Activated T-helper 1 cell treated with anti-CD3 and anti-CD28 coated beads, Interleukin-12 subunit alpha, Interleukin-12 subunit beta, Interleukin-2, Interleukin-4 antibody, amounts not matched to agents 30 ng/mL and 10 ng/mL and 1 ng/mL, durations not matched to agents 14 hours and 24 hours and 36 hours (primary cell): ENCODE data around the gene CRTC1. TPM values are rescaled to one million over a fixed set of nuclear protein-coding genes. Genes with fewer than 3 reads are reported as not detected.

Experiments used
- DNase-seq: peaks from one replicate; pipeline ENCODE4 v3.0.0; 2021; ENCODE audit warnings: low spot score
- H3K27ac Mint-ChIP-seq: one replicate; pipeline ENCODE4 v1.8.0; 2021; ENCODE audit warnings: mild to moderate bottlenecking, mixed read lengths
- H3K27me3 Mint-ChIP-seq: one replicate; pipeline ENCODE4 v1.8.0; 2022; ENCODE audit warnings: mild to moderate bottlenecking, moderate library complexity, mixed read lengths; ENCODE audit not compliant: insufficient read depth
- H3K36me3 Mint-ChIP-seq: one replicate; pipeline ENCODE4 v1.8.0; 2021; ENCODE audit warnings: low read depth, mixed read lengths
- H3K4me1 Mint-ChIP-seq: one replicate; pipeline ENCODE4 v1.8.0; 2021; ENCODE audit warnings: low read depth, mixed read lengths
- H3K4me3 Mint-ChIP-seq: one replicate; pipeline ENCODE4 v1.8.0; 2021; ENCODE audit warnings: mild to moderate bottlenecking, moderate library complexity, mixed read lengths
- H3K9me3 Mint-ChIP-seq: one replicate; pipeline ENCODE4 v1.8.0; 2021; ENCODE audit warnings: mixed read lengths
- intact Hi-C: fragments of 100-400 bp; cut with micrococcal nuclease; formaldehyde crosslinking; loops from one replicate; pipeline ENCODE4 v1.15.1; 2024
- total RNA-seq: library from RNA; stranded (reverse); gene quantifications from 2 replicates; pipeline ENCODE4 v1.2.3, GENCODE V29; 2022

CRTC1 gene
- total RNA-seq, 1 donor from 2014 or later, result 6.1 TPM

GRCh38 chr19:18781885-18782527, 98.5 kb downstream of the CRTC1 start:
- Mint-ChIP-seq H3K27ac (no peak overlapping the region), H3K9me3 (no peaks in the 10 kb centered on the region), H3K4me1 (peaks cover 4% of the 10 kb centered on the region), H3K36me3 (no peaks in the 10 kb centered on the region), H3K27me3 (peaks cover 13% of the 10 kb centered on the region), H3K4me3 (no peak overlapping the region)
- intact Hi-C loops, result no loop called here
- no peak for DNase-seq

- H3K9me3 Mint-ChIP-seq, result no peaks in the 10 kb centered on the region
- H3K27ac Mint-ChIP-seq, result no peak overlapping the region
- no peak overlapping the region for H3K4me3 Mint-ChIP-seq
- intact Hi-C loops, result no loop called here
- peaks cover 20% of the 10 kb centered on the region for H3K27me3 Mint-ChIP-seq
- DNase-seq, result no peak
- no peaks in the 10 kb centered on the region for H3K36me3 Mint-ChIP-seq
- peaks cover 4% of the 10 kb centered on the region for H3K4me1 Mint-ChIP-seq
These were observed 99.2 kb downstream of the CRTC1 start for GRCh38 chr19:18782559-18783225.

- Mint-ChIP-seq H3K4me1 (peaks cover 6% of the 10 kb centered on the region), H3K27ac (no peak overlapping the region), H3K4me3 (no peak overlapping the region), H3K9me3 (no peaks in the 10 kb centered on the region), H3K27me3 (peaks cover 23% of the 10 kb centered on the region), H3K36me3 (no peaks in the 10 kb centered on the region)
- no peak for DNase-seq
- intact Hi-C loops, result loop anchor here (2.0 kb wide), 1 partner anchor 175 kb away; no protein-coding TSS in a partner anchor
These were observed 100.7 kb downstream of the CRTC1 start for GRCh38 chr19:18783958-18784785.

GRCh38 chr19:18784786-18785120, 101.3 kb downstream of the CRTC1 start:
- Mint-ChIP-seq H3K27me3 (peaks cover 29% of the 10 kb centered on the region), H3K9me3 (no peaks in the 10 kb centered on the region), H3K4me1 (peaks cover 9% of the 10 kb centered on the region), H3K27ac (no peak overlapping the region), H3K36me3 (peaks cover 1% of the 10 kb centered on the region), H3K4me3 (no peak overlapping the region)
- intact Hi-C loops, result loop anchor here (1.0 to 5.0 kb wide), 3 partner anchors 48 to 176 kb away; partner anchors contain the start of gene UPF1
- no peak for DNase-seq

GRCh38 chr19:18785179-18786124, 102.0 kb downstream of the CRTC1 start:
- Mint-ChIP-seq H3K27me3 (peaks cover 34% of the 10 kb centered on the region), H3K27ac (no peak overlapping the region), H3K9me3 (no peaks in the 10 kb centered on the region), H3K36me3 (peaks cover 1% of the 10 kb centered on the region), H3K4me1 (peaks cover 9% of the 10 kb centered on the region), H3K4me3 (no peak overlapping the region)
- intact Hi-C loops, result loop anchor here (1.0 to 5.0 kb wide), 3 partner anchors 47 to 177 kb away; partner anchors contain the start of gene UPF1
- peak; percentile 41 for DNase-seq

GRCh38 chr19:18788529-18789421, 105.3 kb downstream of the CRTC1 start:
- no peak for DNase-seq
- Mint-ChIP-seq H3K27me3 (peaks cover 56% of the 10 kb centered on the region), H3K4me1 (peaks cover 9% of the 10 kb centered on the region), H3K9me3 (no peaks in the 10 kb centered on the region), H3K36me3 (peaks cover 1% of the 10 kb centered on the region), H3K4me3 (no peak overlapping the region), H3K27ac (peak overlapping the region; percentile 67)
- intact Hi-C loops, result loop anchor here (5.0 kb wide), 1 partner anchor 44 kb away; the partner anchor contains the start of gene UPF1

- Mint-ChIP-seq H3K27ac (peak overlapping the region; percentile 67), H3K27me3 (peaks cover 60% of the 10 kb centered on the region), H3K4me3 (no peak overlapping the region), H3K36me3 (peaks cover 1% of the 10 kb centered on the region), H3K4me1 (peaks cover 9% of the 10 kb centered on the region), H3K9me3 (no peaks in the 10 kb centered on the region)
- no peak for DNase-seq
- intact Hi-C loops, result loop anchor here (5.0 kb wide), 1 partner anchor 43 kb away; the partner anchor contains the start of gene UPF1
These were observed 106.0 kb downstream of the CRTC1 start for GRCh38 chr19:18789422-18789869.

- Mint-ChIP-seq H3K27me3 (peaks cover 62% of the 10 kb centered on the region), H3K9me3 (no peaks in the 10 kb centered on the region), H3K4me3 (peak overlapping the region; percentile 36), H3K27ac (peak overlapping the region; percentile 36), H3K36me3 (peaks cover 1% of the 10 kb centered on the region), H3K4me1 (peaks cover 9% of the 10 kb centered on the region)
- DNase-seq, result no peak
- intact Hi-C loops, result loop anchor here (5.0 kb wide), 1 partner anchor 42 kb away; the partner anchor contains the start of gene UPF1
These were observed 106.5 kb downstream of the CRTC1 start for GRCh38 chr19:18789883-18790565.

- intact Hi-C loops, result no loop called here
- H3K4me3 Mint-ChIP-seq, result peak within 1 kb of the TSS; percentile 36
- DNase-seq, result no peak
- peaks cover 5% of the 10 kb centered on the region for H3K4me1 Mint-ChIP-seq
- peak within 1 kb of the TSS; percentile 36 for H3K27ac Mint-ChIP-seq
- H3K9me3 Mint-ChIP-seq, result no peaks in the 10 kb centered on the region
- H3K36me3 Mint-ChIP-seq, result peaks cover 1% of the 10 kb centered on the region
- H3K27me3 Mint-ChIP-seq, result peaks cover 64% of the 10 kb centered on the region
These were observed 107.3 kb downstream of the CRTC1 start, which contains the start of gene COMP for GRCh38 chr19:18790566-18791314. Gene COMP (minus strand): TSS chr19:18791305. CDS start chr19:18791269, 36 bp downstream.

GRCh38 chr19:18791315-18791678, 107.8 kb downstream of the CRTC1 start:
- Mint-ChIP-seq H3K36me3 (peaks cover 1% of the 10 kb centered on the region), H3K27me3 (peaks cover 64% of the 10 kb centered on the region)

More at GRCh38 chr19:18791315-18791678, 107.8 kb downstream of the CRTC1 start:
- DNase-seq, result no peak
- H3K27ac Mint-ChIP-seq, result no peak overlapping the region
- H3K4me3 Mint-ChIP-seq, result no peak overlapping the region
- H3K4me1 Mint-ChIP-seq, result peaks cover 5% of the 10 kb centered on the region
- no peaks in the 10 kb centered on the region for H3K9me3 Mint-ChIP-seq
- intact Hi-C loops, result no loop called here
